ENCODE data around the gene COPZ1. TPM values are rescaled to one million over a fixed set of nuclear protein-coding genes. Genes with fewer than 3 reads are reported as not detected.
A peak's percentile ranks its signal among the peaks of the same experiment; 100 is the strongest.

The COPZ1 gene
- total and polyA plus RNA-seq, 2 experiments from 2014 or later: 149 to 170 TPM

- no peak overlapping the region for H3K27ac ChIP-seq
- no peak overlapping the region for H3K9ac ChIP-seq
- no peaks in the 10 kb centered on the region for H3K9me2 ChIP-seq (ENCODE audit: insufficient read depth)
- no peak overlapping the region for H3K4me2 ChIP-seq (ENCODE audit: unreplicated experiment)
- no peak overlapping the region for H3K4me3 ChIP-seq
- no peaks in the 10 kb centered on the region for H3K79me2 ChIP-seq (ENCODE audit: insufficient read depth)
- no peaks in the 10 kb centered on the region for H4K20me1 ChIP-seq (ENCODE audit: insufficient read depth)
- WGBS, 2 experiments (ENCODE audit: low coverage in 1 of 2, low lambda C conversion rate in 2 of 2, missing lambda C conversion rate in 2 of 2): 84% methylated on average over 9 of the region's 9 CpGs
- peak; percentile 51 for DNase-seq
- in situ Hi-C loops (cut with MboI): no loop called here
- H3K4me1 ChIP-seq (ENCODE audit: insufficient read depth): no peaks in the 10 kb centered on the region
- TF ChIP-seq EZH2 (IDR thresholded peaks at IDR 0.05; ENCODE audit: insufficient read depth, poor library complexity, severe bottlenecking): no peak
- TF ChIP-seq EZH2phosphoT487 (IDR thresholded peaks at IDR 0.05; ENCODE audit: insufficient read depth, low read depth): no peak
- no peak overlapping the region for H2AFZ ChIP-seq
- no peaks in the 10 kb centered on the region for H3K27me3 ChIP-seq (replicated peaks; ENCODE audit: insufficient read depth)
- H3K36me3 ChIP-seq (ENCODE audit: low read depth): no peaks in the 10 kb centered on the region
- H3K9me3 ChIP-seq (ENCODE audit: low read depth): no peaks in the 10 kb centered on the region
- H3F3A ChIP-seq (ENCODE audit: insufficient read depth): peaks cover 19% of the 10 kb centered on the region
Observed at GRCh38 chr12:54294152-54294952, 30.6 kb upstream of the COPZ1 start.

- peaks cover 5% of the 10 kb centered on the region for H3K4me1 ChIP-seq (ENCODE audit: insufficient read depth)
- no peaks in the 10 kb centered on the region for H3K36me3 ChIP-seq (ENCODE audit: low read depth)
- H3F3A ChIP-seq (ENCODE audit: insufficient read depth): peaks cover 12% of the 10 kb centered on the region
- H3K9me2 ChIP-seq (ENCODE audit: insufficient read depth): no peaks in the 10 kb centered on the region
- no peak overlapping the region for H3K27ac ChIP-seq
- 78 to 80% methylated on average over 9 of the region's 9 CpGs for WGBS, 2 experiments (ENCODE audit: low coverage in 1 of 2, low lambda C conversion rate in 2 of 2, missing lambda C conversion rate in 2 of 2)
- no peaks in the 10 kb centered on the region for H3K79me2 ChIP-seq (ENCODE audit: insufficient read depth)
- no peak overlapping the region for H3K4me2 ChIP-seq (ENCODE audit: unreplicated experiment)
- no peak overlapping the region for H3K9ac ChIP-seq
- H3K4me3 ChIP-seq: no peak overlapping the region
- no peak overlapping the region for H2AFZ ChIP-seq
- no peaks in the 10 kb centered on the region for H4K20me1 ChIP-seq (ENCODE audit: insufficient read depth)
- DNase-seq: no peak
- H3K9me3 ChIP-seq (ENCODE audit: low read depth): no peaks in the 10 kb centered on the region
- in situ Hi-C loops (cut with MboI): no loop called here
- no peak for TF ChIP-seq EZH2phosphoT487 (IDR thresholded peaks at IDR 0.05; ENCODE audit: insufficient read depth, low read depth)
- TF ChIP-seq EZH2 (IDR thresholded peaks at IDR 0.05; ENCODE audit: insufficient read depth, poor library complexity, severe bottlenecking): no peak
- H3K27me3 ChIP-seq (replicated peaks; ENCODE audit: insufficient read depth): no peaks in the 10 kb centered on the region
Observed at GRCh38 chr12:54294953-54295566, 29.9 kb upstream of the COPZ1 start.

GRCh38 chr12:54296393-54297099 lies 28.4 kb upstream of the COPZ1 start:
- Histone ChIP-seq H3K9me3 (ENCODE audit: low read depth) (no peaks in the 10 kb centered on the region), H3K79me2 (ENCODE audit: insufficient read depth) (no peaks in the 10 kb centered on the region), H4K20me1 (ENCODE audit: insufficient read depth) (no peaks in the 10 kb centered on the region), H3K9ac (no peak overlapping the region), H3K27ac (no peak overlapping the region), H2AFZ (no peak overlapping the region), H3K4me2 (ENCODE audit: unreplicated experiment) (no peak overlapping the region), H3K36me3 (ENCODE audit: low read depth) (no peaks in the 10 kb centered on the region), H3K9me2 (ENCODE audit: insufficient read depth) (no peaks in the 10 kb centered on the region), H3K4me3 (no peak overlapping the region), H3K27me3 (replicated peaks; ENCODE audit: insufficient read depth) (no peaks in the 10 kb centered on the region), H3F3A (ENCODE audit: insufficient read depth) (no peaks in the 10 kb centered on the region), H3K4me1 (ENCODE audit: insufficient read depth) (peaks cover 17% of the 10 kb centered on the region)
- TF ChIP-seq EZH2phosphoT487 (IDR thresholded peaks at IDR 0.05; ENCODE audit: insufficient read depth, low read depth) (no peak), EZH2 (IDR thresholded peaks at IDR 0.05; ENCODE audit: insufficient read depth, poor library complexity, severe bottlenecking) (no peak)
- WGBS, 2 experiments (ENCODE audit: low coverage in 1 of 2, low lambda C conversion rate in 2 of 2, missing lambda C conversion rate in 2 of 2): 87 to 89% methylated on average over 5 of the region's 5 CpGs
- DNase-seq: no peak
- in situ Hi-C loops (cut with MboI): no loop called here

GRCh38 chr12:54298904-54299303 lies 26.0 kb upstream of the COPZ1 start:
- H3F3A ChIP-seq (ENCODE audit: insufficient read depth): no peaks in the 10 kb centered on the region
- no peaks in the 10 kb centered on the region for H4K20me1 ChIP-seq (ENCODE audit: insufficient read depth)
- DNase-seq: no peak
- H3K36me3 ChIP-seq (ENCODE audit: low read depth): no peaks in the 10 kb centered on the region
- in situ Hi-C loops (cut with MboI): no loop called here
- no peak overlapping the region for H3K27ac ChIP-seq
- no peaks in the 10 kb centered on the region for H3K9me3 ChIP-seq (ENCODE audit: low read depth)
- H2AFZ ChIP-seq: no peak overlapping the region
- H3K4me1 ChIP-seq (ENCODE audit: insufficient read depth): peaks cover 17% of the 10 kb centered on the region
- H3K27me3 ChIP-seq (replicated peaks; ENCODE audit: insufficient read depth): no peaks in the 10 kb centered on the region
- no peak overlapping the region for H3K4me3 ChIP-seq
- TF ChIP-seq EZH2 (IDR thresholded peaks at IDR 0.05; ENCODE audit: insufficient read depth, poor library complexity, severe bottlenecking) (no peak), EZH2phosphoT487 (IDR thresholded peaks at IDR 0.05; ENCODE audit: insufficient read depth, low read depth) (no peak)
- 61 to 69% methylated on average over 5 of the region's 5 CpGs for WGBS, 2 experiments (ENCODE audit: low coverage in 1 of 2, low lambda C conversion rate in 2 of 2, missing lambda C conversion rate in 2 of 2)
- no peaks in the 10 kb centered on the region for H3K9me2 ChIP-seq (ENCODE audit: insufficient read depth)
- H3K79me2 ChIP-seq (ENCODE audit: insufficient read depth): no peaks in the 10 kb centered on the region
- no peak overlapping the region for H3K9ac ChIP-seq
- H3K4me2 ChIP-seq (ENCODE audit: unreplicated experiment): no peak overlapping the region

Data from GM23248 (cell line).